Stimulated activated naive CD8-positive, alpha-beta T cell treated with anti-CD3 and anti-CD28 coated beads, Interleukin-15, amount 100 ng/mL, for 72 hours (primary cell): ENCODE results near the gene OR6C2.
"Not testable (repeated sequence)": the region's sequence is repeated elsewhere in the genome, so short reads cannot be mapped to it uniquely, and the experiment has no call there.

Experiments used
- ATAC-seq: fragments of 150-1000 bp; cut with Tn5 transposase; 2 replicates; pipeline ENCODE4 v1.10.0; 2021; ENCODE audit warnings: mild to moderate bottlenecking, moderate library complexity
- DNase-seq, 2 donors: peaks; one replicate each; pipeline ENCODE4 v3.0.0; 2021 to 2022
- H3K27ac Mint-ChIP-seq, 2 donors: one replicate each; pipeline ENCODE4 v1.8.0; 2022; ENCODE audit warnings: mild to moderate bottlenecking in 2 of 2, mixed read lengths in 2 of 2, moderate library complexity in 2 of 2
- H3K27me3 Mint-ChIP-seq: one replicate; pipeline ENCODE4 v1.8.0; 2022; ENCODE audit warnings: mixed read lengths
- H3K4me1 Mint-ChIP-seq: one replicate; pipeline ENCODE4 v1.8.0; 2022; ENCODE audit warnings: mild to moderate bottlenecking, mixed read lengths
- H3K4me3 Mint-ChIP-seq, 2 donors: one replicate each; pipeline ENCODE4 v1.8.0; 2022; ENCODE audit warnings: mild to moderate bottlenecking in 2 of 2, mixed read lengths in 2 of 2, moderate library complexity in 1 of 2
- H3K9me3 Mint-ChIP-seq, 2 donors: one replicate each; pipeline ENCODE4 v1.8.0; 2022; ENCODE audit warnings: mixed read lengths in 2 of 2

Gene OR6C2

GRCh38 chr12:55443776-55444175 is at the start of gene OR6C2:
Gene OR6C2, plus strand, starts transcription at chr12:55444076. Its CDS starts 8,138 bp downstream, at chr12:55452214.
- H3K9me3 Mint-ChIP-seq: peaks cover 0 to 24% of the 10 kb centered on the region in 2 donors
- no peaks in the 10 kb centered on the region for H3K27me3 Mint-ChIP-seq
- no peak for DNase-seq
- H3K27ac Mint-ChIP-seq: no peak within 1 kb of the TSS
- H3K4me3 Mint-ChIP-seq: no peak within 1 kb of the TSS
- ATAC-seq: no peak
- no peaks in the 10 kb centered on the region for H3K4me1 Mint-ChIP-seq

- peaks cover 34% of the 10 kb centered on the region for H3K27me3 Mint-ChIP-seq
- no peaks in the 10 kb centered on the region for H3K9me3 Mint-ChIP-seq
- no peaks in the 10 kb centered on the region for H3K4me1 Mint-ChIP-seq
- ATAC-seq: no peak
- no peak for DNase-seq
- no peak overlapping the region for H3K4me3 Mint-ChIP-seq
- H3K27ac Mint-ChIP-seq: no peak overlapping the region
These were observed 47.5 kb upstream of the OR6C2 start for GRCh38 chr12:55396326-55396725.

- Mint-ChIP-seq H3K27me3 (peaks cover 28% of the 10 kb centered on the region), H3K9me3 (no peaks in the 10 kb centered on the region), H3K4me1 (no peaks in the 10 kb centered on the region), H3K4me3 (no peak within 1 kb of the TSS), H3K27ac (no peak within 1 kb of the TSS)
- ATAC-seq (no peak), DNase-seq (no peak)
These were observed 43.6 kb upstream of the OR6C2 start, which contains the start of gene OR6C65 for GRCh38 chr12:55400229-55400628. Gene OR6C65, plus strand, starts transcription at chr12:55400529. Its CDS starts 0 bp downstream, at chr12:55400529.

GRCh38 chr12:55407866-55408265 is 36.0 kb upstream of the OR6C2 start:
- no peak overlapping the region for H3K27ac Mint-ChIP-seq
- H3K4me1 Mint-ChIP-seq: no peaks in the 10 kb centered on the region
- H3K4me3 Mint-ChIP-seq: no peak overlapping the region
- H3K9me3 Mint-ChIP-seq: no peaks in the 10 kb centered on the region
- DNase-seq: no peak
- no peak for ATAC-seq
- no peaks in the 10 kb centered on the region for H3K27me3 Mint-ChIP-seq

DNA sequence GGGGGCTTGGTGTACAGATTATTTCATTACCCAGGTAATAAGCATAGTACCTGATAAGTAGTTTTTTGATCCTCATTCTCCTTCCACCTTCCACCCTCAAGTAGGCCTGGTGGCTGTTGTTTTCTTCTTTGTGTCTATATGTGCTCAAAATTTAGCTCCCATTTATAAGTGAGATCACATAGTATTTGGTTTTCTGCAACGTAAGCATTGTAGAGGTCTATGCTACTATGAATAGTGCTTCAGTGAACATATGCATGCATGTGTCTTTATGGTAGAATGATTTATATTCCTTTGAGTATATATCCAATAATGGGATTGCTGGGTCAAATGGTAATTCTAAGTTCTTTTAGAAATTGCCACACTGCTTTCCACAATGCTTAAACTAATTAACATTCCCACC is 34.7 kb upstream of the OR6C2 start:
- not testable (repeated sequence) for DNase-seq, H3K4me3 Mint-ChIP-seq, H3K27me3 Mint-ChIP-seq, H3K27ac Mint-ChIP-seq, H3K9me3 Mint-ChIP-seq, ATAC-seq, H3K4me1 Mint-ChIP-seq

- H3K27me3 Mint-ChIP-seq: peaks cover 37% of the 10 kb centered on the region
- not testable (repeated sequence) for H3K4me1 Mint-ChIP-seq, H3K9me3 Mint-ChIP-seq, H3K4me3 Mint-ChIP-seq, ATAC-seq, H3K27ac Mint-ChIP-seq, DNase-seq
These were observed 31.7 kb upstream of the OR6C2 start for GRCh38 chr12:55412138-55412537.

DNA sequence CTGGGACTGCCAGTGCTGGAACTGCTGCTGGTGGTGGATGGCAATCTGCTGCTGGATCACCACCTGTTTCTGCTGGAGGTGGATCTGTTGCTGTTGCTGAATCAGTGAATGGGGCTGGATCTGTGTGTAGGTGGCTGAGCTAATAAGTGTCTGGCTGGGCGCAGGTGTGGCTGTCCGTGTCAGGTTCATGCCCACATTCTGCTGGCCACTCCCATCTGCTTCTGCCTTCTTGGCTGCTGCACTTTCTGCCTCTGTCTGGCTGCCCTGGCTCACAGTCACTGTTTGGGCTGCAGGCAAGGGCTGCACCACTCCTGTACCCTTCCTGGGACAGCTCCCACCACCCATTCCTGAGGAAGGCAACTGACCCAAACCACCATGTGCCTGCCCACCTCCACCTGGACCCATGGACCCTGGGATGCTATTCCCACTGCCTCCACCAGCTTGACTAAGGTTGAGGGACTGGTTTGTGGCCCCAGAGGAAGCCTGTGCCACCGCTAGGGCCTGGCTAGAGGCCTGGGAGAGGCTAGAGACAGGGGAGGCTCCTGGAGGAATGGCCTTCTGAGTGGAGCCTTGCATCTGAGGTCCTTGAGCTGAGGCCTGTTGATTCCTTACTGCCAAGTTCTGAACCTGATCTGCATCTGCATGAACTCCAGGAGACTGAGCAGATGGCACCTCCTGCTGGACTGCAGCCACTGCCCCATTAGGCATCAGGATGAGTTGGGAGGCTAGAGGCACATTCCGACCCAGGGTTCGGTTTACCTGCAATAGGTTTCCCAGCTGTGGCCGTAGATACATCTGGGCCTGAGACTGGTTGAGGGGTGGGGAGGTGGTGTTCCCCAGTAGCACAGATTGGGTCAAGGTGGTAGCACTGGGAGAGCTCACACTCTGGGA is 30.1 kb upstream of the OR6C2 start:
- H3K9me3 Mint-ChIP-seq, ATAC-seq, H3K27ac Mint-ChIP-seq, H3K4me1 Mint-ChIP-seq, DNase-seq: not testable (repeated sequence)
- peaks cover 53% of the 10 kb centered on the region for H3K27me3 Mint-ChIP-seq
- H3K4me3 Mint-ChIP-seq: peak overlapping the region in 1 of 2 donors; percentile 35

GRCh38 chr12:55414396-55414823 is 29.5 kb upstream of the OR6C2 start:
- not testable (repeated sequence) for H3K9me3 Mint-ChIP-seq, H3K27ac Mint-ChIP-seq, DNase-seq, H3K4me1 Mint-ChIP-seq, ATAC-seq
- Mint-ChIP-seq H3K4me3 (peak overlapping the region in 1 of 2 donors; percentile 35), H3K27me3 (peaks cover 60% of the 10 kb centered on the region)

DNA sequence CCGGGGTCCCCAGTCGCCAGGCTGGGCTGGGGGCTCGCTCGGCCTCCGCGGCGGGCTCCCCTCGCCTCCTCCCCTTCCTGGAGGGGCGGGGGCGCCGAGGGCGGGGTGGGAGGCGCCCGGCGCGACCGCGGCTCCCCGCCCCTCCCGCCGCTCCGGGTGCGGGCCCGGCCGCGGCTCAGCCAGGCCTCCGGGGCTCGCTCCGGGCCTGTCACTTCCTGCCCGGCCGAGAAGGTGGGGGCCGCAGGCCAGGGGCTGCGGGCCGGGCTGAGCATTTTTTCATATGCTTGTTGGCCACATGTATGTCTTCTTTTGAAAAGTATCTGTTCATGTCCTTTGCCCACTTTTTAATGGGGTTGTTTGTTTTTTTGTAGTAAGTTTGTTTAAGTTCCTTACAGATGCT is 29.0 kb upstream of the OR6C2 start:
- peak; percentile 83 for ATAC-seq
- H3K4me1 Mint-ChIP-seq, DNase-seq, H3K9me3 Mint-ChIP-seq, H3K27ac Mint-ChIP-seq: not testable (repeated sequence)
- Mint-ChIP-seq H3K4me3 (peak overlapping the region in 1 of 2 donors; percentile 29), H3K27me3 (peaks cover 63% of the 10 kb centered on the region)

DNA sequence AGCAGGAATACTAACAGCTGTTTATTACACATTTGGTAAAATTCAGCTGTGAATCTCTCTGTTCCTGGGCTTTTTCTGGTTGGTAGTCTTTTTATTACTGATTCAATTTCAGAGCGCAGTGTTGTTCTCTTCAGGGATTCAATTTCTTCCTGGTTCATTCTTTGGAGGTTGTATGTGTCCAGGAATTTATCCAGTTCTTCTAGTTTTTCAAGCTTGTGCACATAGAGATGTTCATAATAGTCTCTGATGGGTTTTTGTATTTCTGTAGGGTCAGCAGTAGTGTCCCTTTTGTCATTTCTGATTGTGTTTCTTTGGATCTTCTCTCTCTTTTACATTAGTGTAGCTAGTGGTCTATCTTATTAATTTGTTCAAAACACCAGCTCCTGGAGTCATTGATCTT is 26.9 kb upstream of the OR6C2 start:
- Mint-ChIP-seq H3K9me3 (no peaks in the 10 kb centered on the region), H3K4me3 (no peak overlapping the region), H3K4me1 (peaks cover 5% of the 10 kb centered on the region), H3K27ac (no peak overlapping the region), H3K27me3 (peaks cover 63% of the 10 kb centered on the region)
- ATAC-seq (no peak), DNase-seq (no peak)

DNA sequence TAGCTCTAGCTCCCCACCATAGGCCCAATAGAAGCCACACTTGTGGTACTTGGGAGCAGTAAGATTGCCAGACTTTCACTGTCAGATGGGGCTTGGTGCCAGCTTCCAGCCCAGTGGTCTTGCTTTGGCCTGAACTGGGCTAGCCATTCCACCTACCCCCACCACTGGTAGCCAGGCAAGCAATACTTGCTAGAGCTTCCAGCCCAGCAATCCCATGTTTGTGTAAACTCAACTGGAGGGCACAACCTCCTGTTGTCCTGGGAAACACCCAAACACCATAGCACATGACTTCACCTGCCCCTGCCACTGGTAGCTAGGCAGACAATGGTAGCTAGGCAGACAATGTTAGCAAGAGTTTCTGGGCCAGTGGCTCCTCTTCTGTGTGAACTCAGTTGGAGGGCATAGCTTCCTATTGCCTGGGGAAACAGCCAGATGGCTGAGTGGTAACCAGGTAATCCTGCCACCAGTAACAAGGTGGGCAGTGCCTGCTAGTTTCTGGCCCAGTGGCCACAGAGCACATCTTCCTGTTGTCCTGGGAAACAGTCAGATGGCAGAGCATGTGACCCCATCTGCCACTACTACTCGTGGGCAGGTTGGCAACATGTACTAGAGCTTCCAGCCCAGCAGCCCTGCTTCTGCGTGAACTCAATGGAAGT is 23.4 kb upstream of the OR6C2 start:
- Mint-ChIP-seq H3K9me3 (no peaks in the 10 kb centered on the region), H3K4me3 (no peak overlapping the region), H3K27me3 (peaks cover 42% of the 10 kb centered on the region), H3K4me1 (peaks cover under 1% of the 10 kb centered on the region), H3K27ac (no peak overlapping the region)
- DNase-seq (no peak), ATAC-seq (no peak)

GRCh38 chr12:55425954-55426353 is 17.9 kb upstream of the OR6C2 start, which contains the start of gene OR6C76:
Gene OR6C76, plus strand, starts transcription at chr12:55426254. Its CDS starts 0 bp downstream, at chr12:55426254.
- H3K27me3 Mint-ChIP-seq: peaks cover 8% of the 10 kb centered on the region
- H3K4me3 Mint-ChIP-seq: no peak within 1 kb of the TSS
- H3K27ac Mint-ChIP-seq: no peak within 1 kb of the TSS

DNA sequence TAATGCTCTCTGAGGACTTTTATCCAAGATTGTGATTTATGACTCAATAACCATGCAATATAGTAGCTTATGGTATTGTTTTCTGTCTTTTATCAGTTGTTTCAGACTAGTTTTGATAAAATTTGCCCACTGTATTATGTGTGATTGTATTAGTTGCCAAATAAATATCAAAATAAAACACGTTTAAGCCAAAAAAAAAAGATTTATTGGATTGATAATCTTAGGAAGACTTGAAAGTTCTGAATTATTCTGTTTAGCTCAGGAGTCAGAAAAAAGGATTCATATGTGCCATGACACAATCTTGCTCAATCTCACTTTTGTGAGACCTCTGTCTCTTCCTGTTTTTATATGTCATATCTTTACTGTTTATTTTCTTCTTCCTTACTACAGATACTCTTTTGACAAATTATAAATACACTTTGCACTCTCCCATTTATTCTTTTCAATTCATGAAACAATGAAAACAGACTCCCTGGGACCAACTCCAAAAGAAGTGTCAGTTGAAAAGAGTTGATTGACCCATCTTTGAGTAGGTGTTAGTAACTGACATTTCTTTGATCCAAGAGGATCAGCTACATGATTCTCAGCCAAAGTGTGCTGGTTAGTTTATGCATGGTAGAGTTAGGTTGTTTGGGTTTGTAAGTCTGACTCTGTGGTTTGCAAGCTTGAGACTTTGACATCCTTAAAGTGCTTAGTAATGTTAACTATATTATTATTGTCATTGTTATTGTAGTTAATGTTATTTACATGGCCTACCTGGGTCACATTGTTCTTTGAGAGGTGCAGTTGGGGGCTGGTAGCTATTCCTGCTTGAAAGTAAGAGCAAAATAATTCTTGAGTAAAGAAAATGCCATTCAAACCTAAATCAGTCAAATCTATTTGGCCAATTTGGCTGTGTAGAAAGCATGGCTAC is 15.3 kb upstream of the OR6C2 start:
- Mint-ChIP-seq H3K4me1 (no peaks in the 10 kb centered on the region), H3K27ac (no peak overlapping the region), H3K4me3 (no peak overlapping the region), H3K27me3 (peaks cover 8% of the 10 kb centered on the region), H3K9me3 (no peaks in the 10 kb centered on the region)
- ATAC-seq (no peak), DNase-seq (no peak)

More at GRCh38 chr12:55425954-55426353, 17.9 kb upstream of the OR6C2 start, which contains the start of gene OR6C76:
- DNase-seq: no peak
- no peaks in the 10 kb centered on the region for H3K4me1 Mint-ChIP-seq
- ATAC-seq: no peak
- H3K9me3 Mint-ChIP-seq: no peaks in the 10 kb centered on the region

DNA sequence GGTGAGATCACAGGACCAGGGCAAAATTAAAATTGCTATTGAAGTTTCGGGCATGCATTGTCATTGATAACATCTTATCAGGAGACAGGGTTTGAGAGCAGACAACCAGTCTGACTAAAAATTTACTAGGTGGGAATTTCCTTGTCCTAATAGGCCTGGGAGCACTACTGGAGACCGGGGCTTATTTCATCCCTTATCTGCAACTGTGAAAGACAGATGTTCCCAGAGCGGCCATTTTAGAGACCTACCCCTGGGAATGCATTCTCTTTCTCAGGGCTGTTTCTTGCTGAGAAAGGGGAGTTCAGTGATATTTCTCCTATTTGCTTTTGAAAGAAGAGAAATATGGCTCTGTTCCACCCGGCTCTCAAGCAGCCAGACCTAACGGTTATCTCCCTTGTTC is 2.6 kb upstream of the OR6C2 start:
- peaks cover 0 to 24% of the 10 kb centered on the region in 2 donors for H3K9me3 Mint-ChIP-seq
- H3K4me1 Mint-ChIP-seq, ATAC-seq, DNase-seq, H3K27ac Mint-ChIP-seq, H3K4me3 Mint-ChIP-seq, H3K27me3 Mint-ChIP-seq: not testable (repeated sequence)

DNA sequence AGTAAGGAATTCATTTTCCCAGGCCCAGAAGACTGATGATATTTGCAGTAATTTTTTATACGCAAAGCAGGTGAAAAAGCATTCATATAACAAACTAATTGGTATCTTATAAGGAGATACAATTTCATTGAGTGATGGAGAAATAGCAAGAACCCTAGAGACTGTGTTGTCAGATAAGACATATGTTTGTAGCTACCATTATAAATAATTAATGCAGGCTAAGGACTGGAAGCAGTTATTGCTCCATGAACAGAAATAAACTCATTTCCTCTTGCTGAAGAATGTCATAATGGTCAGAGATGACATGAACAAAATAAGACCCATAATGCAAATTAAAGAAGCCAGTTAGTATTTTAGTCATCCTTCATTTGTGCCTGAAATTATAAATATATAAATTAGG is 1.5 kb downstream of the OR6C2 start:
- peaks cover 0 to 15% of the 10 kb centered on the region in 2 donors for H3K9me3 Mint-ChIP-seq
- no peak overlapping the region for H3K27ac Mint-ChIP-seq

More for the DNA sequence above, 1.5 kb downstream of the OR6C2 start:
- DNase-seq: no peak
- Mint-ChIP-seq H3K4me3 (no peak overlapping the region), H3K4me1 (no peaks in the 10 kb centered on the region), H3K27me3 (no peaks in the 10 kb centered on the region)
- ATAC-seq: no peak
